SK-N-SH treated with all-trans-retinoic acid at 6 μM for 48 hours (cell line): Measurements from ENCODE around the gene DDX41.

Experiments
- ESRRG ChIP-seq: fragments of 250-450 bp; sonication (Bioruptor Pico); IDR thresholded peaks from 2 replicates; pipeline ENCODE4 v1.6.1; 2021; ENCODE audit warnings: mild to moderate bottlenecking
- ISL1 ChIP-seq: fragments of 250-450 bp; sonication (Bioruptor Pico); IDR thresholded peaks from 2 replicates; pipeline ENCODE4 v2.1.2; 2022; ENCODE audit warnings: mild to moderate bottlenecking, moderate library complexity
- PATZ1 ChIP-seq: fragments of 250-450 bp; sonication (Bioruptor Pico); IDR thresholded peaks from 2 replicates; pipeline ENCODE4 v1.8.0; 2020; ENCODE audit warnings: mild to moderate bottlenecking, moderate library complexity, borderline replicate concordance
- RARB ChIP-seq: fragments of 250-450 bp; sonication (Bioruptor Pico); IDR thresholded peaks from 2 replicates; pipeline ENCODE4 v1.8.0; 2021; ENCODE audit warnings: mild to moderate bottlenecking, moderate library complexity
- TOX ChIP-seq: fragments of 250-450 bp; sonication (Bioruptor Pico); IDR thresholded peaks from 2 replicates; pipeline ENCODE4 v1.8.0; 2021; ENCODE audit warnings: mild to moderate bottlenecking, moderate library complexity, borderline replicate concordance
- TSHZ2 ChIP-seq: fragments of 250-450 bp; sonication (Bioruptor Pico); IDR thresholded peaks from 2 replicates; pipeline ENCODE4 v1.5.0; 2020; ENCODE audit warnings: mild to moderate bottlenecking, moderate library complexity
- ZFP3 ChIP-seq: fragments of 250-450 bp; sonication (Bioruptor Pico); IDR thresholded peaks from 2 replicates; pipeline ENCODE4 v1.5.0; 2020; ENCODE audit warnings: mild to moderate bottlenecking, moderate library complexity

- TF ChIP-seq ISL1 (no peak), ESRRG (CRISPR knock-in tag) (no peak), TSHZ2 (CRISPR knock-in tag) (no peak), TOX (CRISPR knock-in tag) (no peak), RARB (CRISPR knock-in tag) (no peak), ZFP3 (CRISPR knock-in tag) (no peak), PATZ1 (CRISPR knock-in tag) (no peak)
Observed at GRCh38 chr5:177526191-177526590, 9.4 kb upstream of the DDX41 start.
